Measurements from ENCODE around the gene CCDC201.
A peak's percentile ranks its signal among the peaks of the same experiment; 100 is the strongest.

CCDC201 gene

GRCh38 chr7:45890902-45891461 lies 18.1 kb upstream of the CCDC201 start:
- no peak for TF ChIP-seq GLIS3 (CRISPR knock-in tag; IDR thresholded peaks at IDR 0.05)
- TF ChIP-seq ARNTL (CRISPR knock-in tag; IDR thresholded peaks at IDR 0.05; ENCODE audit: borderline replicate concordance, low read depth), result no peak
- ATAC-seq, result peak; percentile 48

GRCh38 chr7:45890125-45890901 lies 17.4 kb upstream of the CCDC201 start:
- no peak for ATAC-seq
- TF ChIP-seq SNAI2 (CRISPR knock-in tag; IDR thresholded peaks at IDR 0.05) (no peak), OSR1 (CRISPR knock-in tag; IDR thresholded peaks at IDR 0.05) (no peak), TOX (CRISPR knock-in tag; IDR thresholded peaks at IDR 0.05; ENCODE audit: borderline replicate concordance) (no peak), PPARA (CRISPR knock-in tag; IDR thresholded peaks at IDR 0.05; ENCODE audit: borderline replicate concordance) (no peak), CSDC2 (CRISPR knock-in tag; IDR thresholded peaks at IDR 0.05) (no peak), BACH2 (CRISPR knock-in tag; IDR thresholded peaks at IDR 0.05; ENCODE audit: borderline replicate concordance) (no peak), CSRNP3 (CRISPR knock-in tag; IDR thresholded peaks at IDR 0.05) (no peak), TSHZ2 (CRISPR knock-in tag; IDR thresholded peaks at IDR 0.05) (no peak), ESRRG (CRISPR knock-in tag; IDR thresholded peaks at IDR 0.05) (no peak), RARB (CRISPR knock-in tag; IDR thresholded peaks at IDR 0.05) (no peak), ARNTL (CRISPR knock-in tag; IDR thresholded peaks at IDR 0.05; ENCODE audit: borderline replicate concordance, low read depth) (no peak), CREB5 (CRISPR knock-in tag; IDR thresholded peaks at IDR 0.05; ENCODE audit: low read depth) (no peak), GLIS3 (CRISPR knock-in tag; IDR thresholded peaks at IDR 0.05) (no peak), TCF4 (CRISPR knock-in tag; IDR thresholded peaks at IDR 0.05; ENCODE audit: borderline replicate concordance) (no peak), ZNF565 (CRISPR knock-in tag; conservative IDR thresholded peaks at IDR 0.05; ENCODE audit: low read depth) (no peak), PATZ1 (CRISPR knock-in tag; IDR thresholded peaks at IDR 0.05; ENCODE audit: borderline replicate concordance) (no peak), ZFP30 (CRISPR knock-in tag; IDR thresholded peaks at IDR 0.05) (no peak), POU6F1 (CRISPR knock-in tag; IDR thresholded peaks at IDR 0.05; ENCODE audit: borderline replicate concordance, low read depth) (no peak)

GRCh38 chr7:45889367-45890067 lies 16.6 kb upstream of the CCDC201 start:
- no peak for ATAC-seq
- no peak for TF ChIP-seq OSR1 (CRISPR knock-in tag; IDR thresholded peaks at IDR 0.05)
- TF ChIP-seq TSHZ2 (CRISPR knock-in tag; IDR thresholded peaks at IDR 0.05), result no peak
- TF ChIP-seq RARB (CRISPR knock-in tag; IDR thresholded peaks at IDR 0.05), result no peak
- TF ChIP-seq ISL1 (CRISPR knock-in tag; IDR thresholded peaks at IDR 0.05), result no peak
- no peak for TF ChIP-seq ARNTL (CRISPR knock-in tag; IDR thresholded peaks at IDR 0.05; ENCODE audit: borderline replicate concordance, low read depth)
- TF ChIP-seq BACH2 (CRISPR knock-in tag; IDR thresholded peaks at IDR 0.05; ENCODE audit: borderline replicate concordance), result no peak
- TF ChIP-seq PPARA (CRISPR knock-in tag; IDR thresholded peaks at IDR 0.05; ENCODE audit: borderline replicate concordance), result no peak
- TF ChIP-seq GLIS3 (CRISPR knock-in tag; IDR thresholded peaks at IDR 0.05), result no peak
- no peak for TF ChIP-seq ESRRG (CRISPR knock-in tag; IDR thresholded peaks at IDR 0.05)
- TF ChIP-seq ZFP3 (CRISPR knock-in tag; IDR thresholded peaks at IDR 0.05), result no peak
- no peak for TF ChIP-seq ZNF8 (CRISPR knock-in tag; IDR thresholded peaks at IDR 0.05)
- no peak for TF ChIP-seq CSDC2 (CRISPR knock-in tag; IDR thresholded peaks at IDR 0.05)
- TF ChIP-seq ZFP30 (CRISPR knock-in tag; IDR thresholded peaks at IDR 0.05), result no peak
- no peak for TF ChIP-seq CREB5 (CRISPR knock-in tag; IDR thresholded peaks at IDR 0.05; ENCODE audit: low read depth)
